Esophagus muscularis mucosa (tissue), 3 donors: ENCODE results near the gene CTNNA2.

Experiments
- CTCF ChIP-seq, 3 experiments: fragments of 200-600 bp in 2 of 3; fragments of 450-650 bp in 1 of 3; sonication (generic) in 2 of 3; IDR thresholded peaks; one replicate each; pipeline ENCODE4 v1.5.1; 2017 to 2019; ENCODE audit warnings: antibody characterized with exemption in 3 of 3, mild to moderate bottlenecking in 2 of 3, moderate library complexity in 1 of 3
- POLR2A ChIP-seq: fragments of 450-650 bp; IDR thresholded peaks from one replicate; pipeline ENCODE4 v1.6.1; 2017; ENCODE audit warnings: antibody characterized with exemption, moderate library complexity, mild to moderate bottlenecking, low read depth
- POLR2AphosphoS5 ChIP-seq, 2 donors: sonication (generic); formaldehyde crosslinking; IDR thresholded peaks; one replicate each; pipeline ENCODE4 v1.6.1; 2017; ENCODE audit warnings: antibody characterized with exemption in 2 of 2

GRCh38 chr2:80062298-80062697, 549.4 kb downstream of the CTNNA2 start:
- no peak for TF ChIP-seq CTCF (IDR thresholded peaks at IDR 0.05)
- no peak for TF ChIP-seq POLR2AphosphoS5 (IDR thresholded peaks at IDR 0.05)
- TF ChIP-seq POLR2A = no peak
